GM21447 (cell line): ENCODE data around the gene THAP7.

Source experiments
- ATAC-seq: cut with Tn5 transposase; IDR thresholded peaks from one replicate; pipeline ENCODE4 v1.9.1; 2021; ENCODE audit not compliant: unreplicated experiment

The THAP7 gene

GRCh38 chr22:20994128-20994901 lies 7.6 kb downstream of the THAP7 start:
- no peak for ATAC-seq

GRCh38 chr22:20993304-20994127 lies 8.4 kb downstream of the THAP7 start:
- no peak for ATAC-seq

- ATAC-seq: no peak
These were observed 9.2 kb downstream of the THAP7 start for GRCh38 chr22:20992456-20993303.

- ATAC-seq: no peak
These were observed 9.9 kb downstream of the THAP7 start for GRCh38 chr22:20992056-20992442.

- no peak for ATAC-seq
These were observed 10.5 kb downstream of the THAP7 start for GRCh38 chr22:20991252-20992055.

GRCh38 chr22:20990184-20991180 lies 11.4 kb downstream of the THAP7 start:
- ATAC-seq: no peak

- ATAC-seq: no peak
These were observed 12.4 kb downstream of the THAP7 start for GRCh38 chr22:20989323-20990138.

GRCh38 chr22:20988573-20989322 lies 13.2 kb downstream of the THAP7 start:
- ATAC-seq: no peak

- no peak for ATAC-seq
These were observed 14.5 kb downstream of the THAP7 start for GRCh38 chr22:20987375-20987774.

GRCh38 chr22:20986365-20986764 lies 15.6 kb downstream of the THAP7 start:
- no peak for ATAC-seq

- ATAC-seq: no peak
These were observed 16.2 kb downstream of the THAP7 start for GRCh38 chr22:20985720-20986119.

GRCh38 chr22:20983081-20983771 lies 18.7 kb downstream of the THAP7 start:
- ATAC-seq: no peak

- no peak for ATAC-seq
These were observed 19.4 kb downstream of the THAP7 start for GRCh38 chr22:20982563-20982882.

- peak; percentile 64 for ATAC-seq
These were observed 19.9 kb downstream of the THAP7 start, which contains the start of gene LZTR1 for GRCh38 chr22:20981787-20982562. LZTR1 (plus strand) TSS chr22:20982297; CDS start chr22:20982372, 75 bp downstream.

- no peak for ATAC-seq
These were observed 20.8 kb downstream of the THAP7 start for GRCh38 chr22:20980938-20981722.

GRCh38 chr22:20980523-20980922 lies 21.4 kb downstream of the THAP7 start:
- ATAC-seq: no peak
